H1 (cell line): Measurements from ENCODE around the gene ADGRL4. TPM values are rescaled to one million over a fixed set of nuclear protein-coding genes. Genes with fewer than 3 reads are reported as not detected.

Experiments
- CTCF ChIA-PET: fragments of 300-600 bp; sonication (Branson Sonifier 250); formaldehyde crosslinking; loops from one replicate; lab custom pipeline; 2021; ENCODE audit not compliant: partially characterized antibody; lab: Charles Lee
- POLR2A ChIA-PET: fragments of 300-600 bp; sonication (Branson Sonifier 250); formaldehyde crosslinking; loops from one replicate; lab custom pipeline; 2021; ENCODE audit warnings: inconsistent platforms; ENCODE audit not compliant: partially characterized antibody; lab: Charles Lee
- DNase-seq, 2 experiments: peaks; one replicate each; pipeline versions ENCODE4 v3.0.0 to v3.0.0-alpha.2; 2010 to 2022; ENCODE audit warnings: low spot score in 2 of 2, low read depth in 1 of 2, mixed read lengths in 1 of 2
- FAIRE-seq: peaks from 2 replicates; lab custom pipeline; 2011; peaks lifted over from hg19 to GRCh38; lab: Jason Lieb, UNC
- H2AFZ ChIP-seq: 2 replicates; pipeline ENCODE4 v1.8.1; 2012; ENCODE audit warnings: low read length, inconsistent platforms
- H2AK5ac ChIP-seq: 2 replicates; pipeline ENCODE4 v1.6.1; 2013; ENCODE audit warnings: low read depth, low read length
- H2BK120ac ChIP-seq: replicated peaks from 2 replicates; pipeline ENCODE3; 2013; ENCODE audit warnings: low read depth, low read length, inconsistent platforms
- H2BK12ac ChIP-seq: 2 replicates; pipeline ENCODE4 v1.6.1; 2013; ENCODE audit warnings: low read depth, low read length
- H2BK15ac ChIP-seq: 2 replicates; pipeline ENCODE4 v1.6.1; 2013; ENCODE audit warnings: low read length
- H2BK20ac ChIP-seq: 2 replicates; pipeline ENCODE4 v1.6.1; 2013; ENCODE audit warnings: low read length
- H2BK5ac ChIP-seq: 2 replicates; pipeline ENCODE4 v1.6.1; 2013; ENCODE audit warnings: low read depth, low read length
- H3K14ac ChIP-seq: 2 replicates; pipeline ENCODE4 v1.6.1; 2013; ENCODE audit warnings: inconsistent platforms; ENCODE audit not compliant: insufficient read length
- H3K18ac ChIP-seq: 2 replicates; pipeline ENCODE4 v1.6.1; 2013; ENCODE audit warnings: low read length; ENCODE audit errors: extremely low read depth
- H3K23ac ChIP-seq: 2 replicates; pipeline ENCODE4 v1.6.1; 2013; ENCODE audit warnings: inconsistent platforms; ENCODE audit not compliant: insufficient read length
- H3K23me2 ChIP-seq: 2 replicates; pipeline ENCODE4 v1.6.1; 2013; ENCODE audit warnings: low read depth, low read length
- H3K27ac ChIP-seq: 2 replicates; pipeline ENCODE4 v1.6.1; 2011; ENCODE audit warnings: low read depth, low read length, inconsistent platforms
- H3K27me3 ChIP-seq, 4 experiments: replicated peaks in 1 of 4; 1 replicate in 1 of 4; 2 replicates in 3 of 4; pipeline versions ENCODE4 v1.6.1 to v1.8.1; 2011 to 2013; ENCODE audit warnings: low read length in 3 of 4, mild to moderate bottlenecking in 3 of 4, inconsistent platforms in 2 of 4, mixed read lengths in 2 of 4, moderate library complexity in 1 of 4; ENCODE audit not compliant: control insufficient read depth in 3 of 4, insufficient read depth in 3 of 4; ENCODE audit errors: extremely low read depth in 1 of 4
- H3K36me3 ChIP-seq, 4 experiments: 2 replicates each; pipeline versions ENCODE4 v1.6.1 to v1.8.1; 2011 to 2013; ENCODE audit warnings: mild to moderate bottlenecking in 4 of 4, low read length in 3 of 4, moderate library complexity in 2 of 4, control low read depth in 1 of 4, inconsistent platforms in 1 of 4; ENCODE audit not compliant: insufficient read depth in 4 of 4, control insufficient read depth in 2 of 4
- H3K4ac ChIP-seq: replicated peaks from 2 replicates; pipeline ENCODE3; 2013; ENCODE audit warnings: low read length, low read depth, mixed read lengths, inconsistent platforms; ENCODE audit not compliant: insufficient read length
- H3K4me1 ChIP-seq, 4 experiments: replicated peaks in 1 of 4; 1 replicate in 1 of 4; 2 replicates in 3 of 4; pipeline versions ENCODE4 v1.6.1 to v1.8.1; 2011 to 2013; ENCODE audit warnings: low read length in 3 of 4, inconsistent platforms in 2 of 4, mixed read lengths in 1 of 4; ENCODE audit not compliant: insufficient read depth in 4 of 4, control insufficient read depth in 3 of 4
- H3K4me2 ChIP-seq, 2 experiments: 2 replicates each; pipeline versions ENCODE4 v1.6.1 to v1.8.1; 2011 to 2013; ENCODE audit warnings: low read depth in 2 of 2, low read length in 2 of 2, control low read depth in 1 of 2, inconsistent platforms in 1 of 2, mild to moderate bottlenecking in 1 of 2; ENCODE audit not compliant: insufficient read depth in 1 of 2
- H3K4me3 ChIP-seq, 4 experiments: fragments of 200-600, 300-600 bp in 1 of 4; sonication (generic), shearing (Covaris generic), sonication (Bioruptor Twin) in 1 of 4; 2 replicates each; pipeline versions ENCODE4 v1.5.1 to v1.8.1; 2011 to 2016; ENCODE audit warnings: low read length in 4 of 4, low read depth in 3 of 4, control low read depth in 2 of 4, inconsistent platforms in 2 of 4, mild to moderate bottlenecking in 2 of 4, mixed read lengths in 1 of 4, moderate library complexity in 1 of 4; ENCODE audit not compliant: insufficient read depth in 2 of 4; ENCODE audit errors: extremely low read depth in 1 of 4
- H3K56ac ChIP-seq: replicated peaks from 2 replicates; pipeline ENCODE3; 2013; ENCODE audit warnings: low read depth, mild to moderate bottlenecking, mixed read lengths, low read length, inconsistent platforms; ENCODE audit not compliant: insufficient read length
- H3K79me1 ChIP-seq: 2 replicates; pipeline ENCODE4 v1.6.1; 2013; ENCODE audit warnings: low read depth, low read length, control low read depth
- H3K79me2 ChIP-seq, 2 experiments: 2 replicates each; pipeline versions ENCODE4 v1.6.1 to v1.8.1; 2012 to 2013; ENCODE audit warnings: low read length in 2 of 2, mild to moderate bottlenecking in 2 of 2, inconsistent platforms in 1 of 2; ENCODE audit not compliant: insufficient read depth in 2 of 2, control insufficient read depth in 1 of 2
- H3K9ac ChIP-seq, 4 experiments: replicated peaks in 1 of 4; 1 replicate in 1 of 4; 2 replicates in 3 of 4; pipeline versions ENCODE4 v1.6.1 to v1.8.1; 2011 to 2013; ENCODE audit warnings: low read depth in 3 of 4, low read length in 3 of 4, control low read depth in 2 of 4, mild to moderate bottlenecking in 2 of 4, moderate library complexity in 2 of 4, inconsistent platforms in 1 of 4; ENCODE audit errors: extremely low read depth in 1 of 4
- H3K9me3 ChIP-seq, 2 experiments: 2 replicates each; pipeline versions ENCODE4 v1.6.1 to v1.8.1; 2012 to 2013; ENCODE audit warnings: mild to moderate bottlenecking in 2 of 2, moderate library complexity in 2 of 2, control low read depth in 1 of 2, inconsistent platforms in 1 of 2, low read depth in 1 of 2, low read length in 1 of 2, mixed read lengths in 1 of 2; ENCODE audit not compliant: insufficient read depth in 2 of 2
- H4K20me1 ChIP-seq, 2 experiments: replicated peaks in 1 of 2; 2 replicates each; pipeline versions ENCODE3 to v1.8.1; 2011 to 2013; ENCODE audit warnings: inconsistent platforms in 2 of 2, low read length in 2 of 2, mild to moderate bottlenecking in 1 of 2; ENCODE audit not compliant: insufficient read depth in 2 of 2, control insufficient read depth in 1 of 2
- H4K5ac ChIP-seq: 2 replicates; pipeline ENCODE4 v1.6.1; 2013; ENCODE audit warnings: low read length, low read depth, mixed read lengths, inconsistent platforms; ENCODE audit not compliant: insufficient read length
- H4K8ac ChIP-seq: 2 replicates; pipeline ENCODE4 v1.8.0; 2013; ENCODE audit warnings: mild to moderate bottlenecking, moderate library complexity, low read length, inconsistent platforms; ENCODE audit not compliant: insufficient read depth; ENCODE audit errors: extremely low read depth
- H4K91ac ChIP-seq: replicated peaks from 2 replicates; pipeline ENCODE3; 2013; ENCODE audit warnings: low read length, mixed read lengths, inconsistent platforms; ENCODE audit not compliant: insufficient read length
- CEBPB ChIP-seq: IDR thresholded peaks from 2 replicates; pipeline ENCODE4 v1.6.1; 2012; ENCODE audit warnings: low read depth, low read length
- EGR1 ChIP-seq: IDR thresholded peaks from 2 replicates; pipeline ENCODE4 v1.6.1; 2011; ENCODE audit warnings: low read depth, low read length, borderline replicate concordance
- EP300 ChIP-seq, 2 experiments: IDR thresholded peaks; 1 replicate in 1 of 2; 2 replicates in 1 of 2; pipeline ENCODE4 v1.6.1; 2011 to 2012; ENCODE audit warnings: low read depth in 2 of 2, low read length in 2 of 2, mild to moderate bottlenecking in 2 of 2, borderline replicate concordance in 1 of 2, inconsistent platforms in 1 of 2, moderate library complexity in 1 of 2
- EZH2 ChIP-seq: fragments of 200-600 bp; sonication (generic); IDR thresholded peaks from 2 replicates; pipeline ENCODE4 v1.7.1; 2012; ENCODE audit warnings: low read depth, mild to moderate bottlenecking, moderate library complexity, low read length, inconsistent platforms; ENCODE audit not compliant: severe bottlenecking
- GTF2F1 ChIP-seq: IDR thresholded peaks from 2 replicates; pipeline ENCODE4 v1.6.1; 2012; ENCODE audit warnings: low read depth, low read length, improper control_type of control experiment, borderline replicate concordance
- KDM5A ChIP-seq: fragments of 200-600 bp; IDR thresholded peaks from 2 replicates; pipeline ENCODE4 v1.7.1; 2012; ENCODE audit warnings: mild to moderate bottlenecking, low read length, inconsistent platforms, mixed read lengths
- NRF1 ChIP-seq: IDR thresholded peaks from 2 replicates; pipeline ENCODE4 v1.6.1; 2011; ENCODE audit warnings: mild to moderate bottlenecking, low read depth, low read length, improper control_type of control experiment
- POLR2A ChIP-seq, 2 experiments: IDR thresholded peaks; 1 replicate in 1 of 2; 2 replicates in 1 of 2; pipeline ENCODE4 v1.6.1; 2011; ENCODE audit warnings: low read depth in 2 of 2, low read length in 2 of 2, mild to moderate bottlenecking in 2 of 2; ENCODE audit errors: control extremely low read depth in 1 of 2
- POLR2AphosphoS5 ChIP-seq: IDR thresholded peaks from 2 replicates; pipeline ENCODE4 v1.6.1; 2011; ENCODE audit warnings: low read depth, low read length
- TAF7 ChIP-seq: optimal IDR thresholded peaks from 2 replicates; pipeline ENCODE3; 2011; ENCODE audit warnings: low read depth, mild to moderate bottlenecking, inconsistent platforms, low read length, moderate library complexity, borderline replicate concordance
- WGBS, 2 experiments: shearing (Covaris generic) in 1 of 2; methylation state at CpG; one replicate each; pipeline versions ENCODE4 v1.1.6 to v1.1.7; 2013 to 2015; ENCODE audit warnings: low lambda C conversion rate in 2 of 2, mixed read lengths in 2 of 2, inconsistent platforms in 1 of 2, low coverage in 1 of 2, missing lambda C conversion rate in 1 of 2; ENCODE audit not compliant: insufficient replicate concordance in 2 of 2, insufficient coverage in 1 of 2, insufficient read length in 1 of 2; ENCODE audit errors: extremely low coverage in 1 of 2, missing lambda C conversion rate in 1 of 2; 5-methylcytosine and 5-hydroxymethylcytosine counted together
- polyA plus RNA-seq, 7 experiments: library from polyadenylated mRNA; depleted of rRNA in 3 of 7; stranded (reverse) in 5 of 7; unstranded in 2 of 7; fragments of >200 nt in 5 of 7; fragments of 200-250 nt in 2 of 7; gene quantifications; 1 replicate in 5 of 7; 2 replicates in 1 of 7; 4 replicates in 1 of 7; pipeline versions ENCODE4 v1.2.1 to v1.2.3, GENCODE V29; 2011 to 2013; ENCODE audit warnings: missing spikeins in 2 of 7, mixed read lengths in 2 of 7
- total RNA-seq: library from RNA; stranded (reverse); fragmentation: NEBNext Ultra II Directional; extraction: Animal tissue kit (Norgen Biotek cat#: 25700); gene quantifications from 2 replicates; pipeline ENCODE4 v1.2.1, GENCODE V29; 2021
- TF ChIP-seq, protein P1 (sequence below): IDR thresholded peaks from 2 replicates; pipeline ENCODE4 v1.6.1; 2012; ENCODE audit warnings: inconsistent platforms
- TF ChIP-seq, protein P2 (sequence below): IDR thresholded peaks from 2 replicates; pipeline ENCODE4 v1.6.1; 2012; ENCODE audit warnings: low read length, inconsistent platforms

The ADGRL4 gene
- total and polyA plus RNA-seq, 2 of the 8 experiments (the other 6 are each of a cell fraction or from before 2014, with no cell fraction given): 0.60 to 0.97 TPM

DNA sequence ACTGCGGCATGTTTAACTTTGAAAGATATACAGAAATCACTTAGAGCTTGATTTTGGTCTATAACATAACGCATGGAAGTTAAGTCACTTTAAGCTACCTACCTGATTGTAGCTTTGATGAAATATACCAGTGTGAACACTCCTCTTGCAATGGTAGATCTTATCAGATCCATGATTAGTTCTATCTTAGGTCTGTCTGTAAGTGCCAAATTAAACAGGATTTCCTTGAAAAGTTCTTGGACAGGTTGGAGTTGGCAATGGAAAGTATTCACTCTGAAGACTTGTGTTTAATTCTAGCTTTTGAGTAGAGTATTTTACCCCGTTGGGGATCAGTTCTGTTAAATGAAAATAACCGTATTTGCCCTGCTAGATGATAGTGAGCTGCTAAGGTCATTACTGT lies 4.1 kb upstream of the ADGRL4 start:
- no peaks in the 10 kb centered on the region for H3K79me2 ChIP-seq
- no peak overlapping the region for H4K5ac ChIP-seq
- H4K8ac ChIP-seq: no peak overlapping the region
- H3K56ac ChIP-seq: no peak overlapping the region
- H2BK20ac ChIP-seq: no peak overlapping the region
- no peak overlapping the region for H3K4me2 ChIP-seq
- no peak overlapping the region for H3K4me3 ChIP-seq
- H2BK15ac ChIP-seq: no peak overlapping the region
- no peak overlapping the region for H3K27ac ChIP-seq
- H2BK120ac ChIP-seq: no peak overlapping the region
- H4K20me1 ChIP-seq: no peaks in the 10 kb centered on the region
- WGBS, 2 experiments: 99% methylated on average over 4 of the region's 4 CpGs; no CpG with 5 or more reads in 1 of the 2 experiments
- H2BK5ac ChIP-seq: no peak overlapping the region
- no peaks in the 10 kb centered on the region for H3K23me2 ChIP-seq
- FAIRE-seq: no peak
- no peak overlapping the region for H2AK5ac ChIP-seq
- H3K4ac ChIP-seq: no peak overlapping the region
- H3K14ac ChIP-seq: no peak overlapping the region
- no peaks in the 10 kb centered on the region for H3K79me1 ChIP-seq
- no peaks in the 10 kb centered on the region for H3K27me3 ChIP-seq
- POLR2A ChIA-PET: no interaction called here
- peaks cover 0 to 3% (median 1%) of the 10 kb centered on the region in 4 experiments; a peak in 2 of 7 replicates for H3K4me1 ChIP-seq
- no peak overlapping the region for H2BK12ac ChIP-seq
- H3K36me3 ChIP-seq: no peaks in the 10 kb centered on the region
- H2AFZ ChIP-seq: no peak overlapping the region; the same call in 1 of the 2 replicates
- no peaks in the 10 kb centered on the region for H3K9me3 ChIP-seq
- no peak overlapping the region for H3K23ac ChIP-seq
- no peak overlapping the region for H3K18ac ChIP-seq
- CTCF ChIA-PET: interaction anchor here (1.5 kb wide), 1 partner anchor 28 kb away, joined by 4 read pairs; no protein-coding TSS in a partner anchor
- no peak overlapping the region for H4K91ac ChIP-seq
- no peak overlapping the region for H3K9ac ChIP-seq
- no peak for DNase-seq
- TF ChIP-seq EP300 (IDR thresholded peaks at IDR 0.05; ENCODE audit: borderline replicate concordance in 1 of 2, low read depth in 2 of 2, low read length in 2 of 2) (no peak), NRF1 (no peak), POLR2AphosphoS5 (no peak), TAF7 (no peak), GTF2F1 (no peak), EGR1 (no peak), KDM5A (no peak), CEBPB (no peak), EZH2 (no peak), POLR2A (IDR thresholded peaks at IDR 0.05; ENCODE audit: control extremely low read depth in 1 of 2, low read depth in 2 of 2, low read length in 2 of 2) (no peak)
- TF ChIP-seq, protein P1, sequence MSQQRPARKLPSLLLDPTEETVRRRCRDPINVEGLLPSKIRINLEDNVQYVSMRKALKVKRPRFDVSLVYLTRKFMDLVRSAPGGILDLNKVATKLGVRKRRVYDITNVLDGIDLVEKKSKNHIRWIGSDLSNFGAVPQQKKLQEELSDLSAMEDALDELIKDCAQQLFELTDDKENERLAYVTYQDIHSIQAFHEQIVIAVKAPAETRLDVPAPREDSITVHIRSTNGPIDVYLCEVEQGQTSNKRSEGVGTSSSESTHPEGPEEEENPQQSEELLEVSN: no peak
- TF ChIP-seq, protein P2, sequence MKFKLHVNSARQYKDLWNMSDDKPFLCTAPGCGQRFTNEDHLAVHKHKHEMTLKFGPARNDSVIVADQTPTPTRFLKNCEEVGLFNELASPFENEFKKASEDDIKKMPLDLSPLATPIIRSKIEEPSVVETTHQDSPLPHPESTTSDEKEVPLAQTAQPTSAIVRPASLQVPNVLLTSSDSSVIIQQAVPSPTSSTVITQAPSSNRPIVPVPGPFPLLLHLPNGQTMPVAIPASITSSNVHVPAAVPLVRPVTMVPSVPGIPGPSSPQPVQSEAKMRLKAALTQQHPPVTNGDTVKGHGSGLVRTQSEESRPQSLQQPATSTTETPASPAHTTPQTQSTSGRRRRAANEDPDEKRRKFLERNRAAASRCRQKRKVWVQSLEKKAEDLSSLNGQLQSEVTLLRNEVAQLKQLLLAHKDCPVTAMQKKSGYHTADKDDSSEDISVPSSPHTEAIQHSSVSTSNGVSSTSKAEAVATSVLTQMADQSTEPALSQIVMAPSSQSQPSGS: no peak
